GM19240 (cell line): ENCODE measurements around the gene GLYR1.
A peak's percentile ranks its signal among the peaks of the same experiment; 100 is the strongest.
"Not testable (repeated sequence)": the region's sequence is repeated elsewhere in the genome, so short reads cannot be mapped to it uniquely, and the experiment has no call there.

Experiments
- DNase-seq: peaks from one replicate; pipeline ENCODE4 v3.0.0; 2011; ENCODE audit warnings: low spot score; ENCODE audit not compliant: insufficient read length

Gene GLYR1

GRCh38 chr16:4788910-4789309 is 58.2 kb downstream of the GLYR1 start:
- DNase-seq, result no peak

GRCh38 chr16:4788489-4788889 is 58.6 kb downstream of the GLYR1 start:
- no peak for DNase-seq

- DNase-seq, result no peak
Measured at GRCh38 chr16:4787627-4788482, 59.2 kb downstream of the GLYR1 start, which contains the start of gene SEPTIN12. Gene SEPTIN12 (minus strand): TSS chr16:4788345. CDS start chr16:4787645, 700 bp downstream.

GRCh38 chr16:4787068-4787467 is 60.0 kb downstream of the GLYR1 start:
- no peak for DNase-seq

- DNase-seq, result no peak
Measured at GRCh38 chr16:4785758-4786433, 61.2 kb downstream of the GLYR1 start.

GRCh38 chr16:4784444-4784987 is 62.6 kb downstream of the GLYR1 start:
- not testable (repeated sequence) for DNase-seq

GRCh38 chr16:4783951-4784336 is 63.1 kb downstream of the GLYR1 start:
- no peak for DNase-seq

GRCh38 chr16:4783251-4783950 is 63.7 kb downstream of the GLYR1 start:
- no peak for DNase-seq

- DNase-seq, result no peak
Measured at GRCh38 chr16:4780235-4780634, 66.9 kb downstream of the GLYR1 start.

- no peak for DNase-seq
Measured at GRCh38 chr16:4778050-4778392, 69.1 kb downstream of the GLYR1 start.

GRCh38 chr16:4777339-4778049 is 69.6 kb downstream of the GLYR1 start:
- no peak for DNase-seq

- DNase-seq, result no peak
Measured at GRCh38 chr16:4776141-4776705, 70.9 kb downstream of the GLYR1 start.

GRCh38 chr16:4775005-4775404 is 72.1 kb downstream of the GLYR1 start:
- no peak for DNase-seq

GRCh38 chr16:4772351-4772750 is 74.7 kb downstream of the GLYR1 start:
- DNase-seq, result no peak

- DNase-seq, result no peak
Measured at GRCh38 chr16:4771646-4772045, 75.4 kb downstream of the GLYR1 start.

GRCh38 chr16:4769306-4769638 is 77.8 kb downstream of the GLYR1 start:
- no peak for DNase-seq

GRCh38 chr16:4768549-4769305 is 78.4 kb downstream of the GLYR1 start:
- DNase-seq, result peak; percentile 89

- DNase-seq, result no peak
Measured at GRCh38 chr16:4767872-4768548, 79.1 kb downstream of the GLYR1 start.

GRCh38 chr16:4766875-4767628 is 80.0 kb downstream of the GLYR1 start, which contains the start of gene ZNF500:
Gene ZNF500 (minus strand): TSS chr16:4767162. CDS start chr16:4765978, 1,184 bp downstream.
- peak; percentile 91 for DNase-seq
